HG03045 (cell line): ENCODE results near the gene PWP2.
"Not testable (repeated sequence)": the region's sequence is repeated elsewhere in the genome, so short reads cannot be mapped to it uniquely, and the experiment has no call there.

Experiments used
- ATAC-seq: cut with Tn5 transposase; IDR thresholded peaks from one replicate; pipeline ENCODE4 v1.9.1; 2021; ENCODE audit warnings: mild to moderate bottlenecking, moderate library complexity; ENCODE audit not compliant: unreplicated experiment

Gene PWP2

DNA sequence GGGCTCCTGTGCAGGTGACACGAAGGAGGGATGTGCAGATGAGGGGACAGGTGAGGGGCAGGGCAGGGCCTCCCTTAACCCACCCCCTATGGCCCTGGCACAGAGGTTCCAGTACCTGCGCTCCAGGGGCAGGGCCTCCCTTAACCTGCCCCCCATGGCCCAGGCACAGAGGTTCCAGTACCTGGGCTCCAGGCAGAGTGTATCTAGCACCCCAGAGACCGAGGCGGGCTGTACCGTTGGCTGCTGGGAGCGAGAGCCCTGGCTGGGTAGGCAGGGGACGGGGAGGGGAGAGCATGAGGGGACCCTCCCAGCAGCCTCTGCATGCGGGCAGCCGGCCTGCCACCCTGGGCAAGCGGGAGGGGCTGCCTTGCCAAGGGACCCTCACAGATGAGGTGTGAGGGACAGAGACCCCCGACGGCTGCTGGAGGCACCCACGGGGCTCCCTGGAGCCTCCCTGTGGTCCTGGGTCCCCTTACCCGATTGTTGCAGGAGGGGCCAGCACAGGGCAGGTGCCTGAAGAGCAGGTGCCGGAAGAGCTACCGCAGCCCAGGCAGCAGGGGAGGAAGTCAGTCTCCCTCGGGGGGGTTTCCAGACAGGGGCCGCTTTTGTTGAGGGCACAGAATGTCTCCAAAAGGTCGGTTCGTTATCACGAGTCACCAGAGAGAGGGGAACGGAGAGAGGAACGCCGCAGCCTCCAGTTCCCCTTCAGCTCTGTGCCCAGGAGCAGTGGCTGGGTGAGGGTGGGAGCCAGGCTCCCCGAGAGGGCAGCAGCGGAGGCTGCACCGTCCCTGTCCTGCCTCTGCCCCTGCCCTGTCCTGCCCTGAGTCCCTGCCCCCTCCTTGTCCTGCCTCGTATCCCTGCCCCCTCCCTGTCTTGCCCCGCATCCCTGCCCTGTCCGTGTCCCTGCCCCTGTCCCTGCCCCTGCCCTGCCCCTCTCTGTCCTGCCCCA is 52.4 kb downstream of the PWP2 start:
- not testable (repeated sequence) for ATAC-seq

DNA sequence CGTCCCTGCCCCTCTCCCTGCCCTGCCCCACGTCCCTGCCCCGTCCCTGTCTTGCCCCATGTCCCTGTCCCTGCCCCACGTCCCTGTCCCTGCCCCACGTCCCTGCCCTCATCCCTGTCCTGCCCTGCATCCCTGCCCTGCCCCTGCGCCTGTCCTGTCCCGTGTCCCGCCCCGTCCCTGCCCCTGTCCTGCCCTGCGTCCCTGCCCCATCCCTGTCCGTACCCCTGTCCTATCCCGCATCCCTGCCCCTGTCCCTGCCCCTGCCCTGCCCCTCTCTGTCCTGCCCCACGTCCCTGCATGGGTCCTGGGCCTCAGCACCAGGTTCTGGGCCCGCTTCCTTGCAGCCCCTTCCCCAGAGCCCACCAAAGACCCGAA is 53.1 kb downstream of the PWP2 start:
- not testable (repeated sequence) for ATAC-seq

DNA sequence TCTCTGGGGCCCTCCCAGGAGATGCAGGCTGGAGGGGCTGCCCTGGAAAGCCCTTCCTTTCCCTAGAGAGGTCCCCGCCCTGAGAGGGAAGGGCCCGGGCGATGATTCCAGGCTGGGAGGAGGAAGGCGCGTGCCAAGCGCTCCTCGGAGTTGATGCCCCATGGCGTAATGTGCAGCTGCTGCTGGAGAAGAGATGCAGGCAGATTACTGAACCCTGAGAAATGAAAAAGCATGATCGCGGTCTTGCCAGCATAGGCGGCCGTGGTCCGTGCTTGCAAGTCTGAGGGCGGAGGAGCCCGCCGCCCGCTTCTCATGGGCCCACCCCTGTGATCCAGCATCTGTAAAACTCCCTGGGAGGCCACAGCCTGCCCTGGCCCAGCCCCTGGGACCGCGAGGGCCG is 53.6 kb downstream of the PWP2 start:
- not testable (repeated sequence) for ATAC-seq

DNA sequence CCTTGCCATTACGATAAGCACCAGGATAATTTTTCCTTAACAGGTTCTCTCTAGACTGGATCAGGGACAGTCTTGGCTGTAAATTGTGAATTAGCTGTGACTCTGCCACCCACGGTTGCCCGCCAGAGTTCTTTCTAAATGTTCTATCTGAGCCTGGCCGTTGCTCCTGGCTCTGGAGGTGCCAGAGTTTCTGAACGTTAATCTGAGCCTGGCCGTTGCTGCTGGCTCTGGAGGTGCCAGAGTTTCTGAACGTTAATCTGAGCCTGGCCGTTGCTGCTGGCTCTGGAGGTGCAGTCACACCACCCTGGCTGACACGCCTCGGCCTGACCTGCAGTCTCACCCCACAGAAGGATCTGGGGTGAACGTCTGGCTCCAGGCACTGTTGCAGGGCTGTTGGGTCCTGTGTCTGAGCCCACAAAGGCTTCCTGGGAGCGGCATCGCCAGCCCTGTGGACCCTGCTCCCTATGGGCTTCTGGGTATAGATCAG is 56.0 kb downstream of the PWP2 start:
- not testable (repeated sequence) for ATAC-seq

DNA sequence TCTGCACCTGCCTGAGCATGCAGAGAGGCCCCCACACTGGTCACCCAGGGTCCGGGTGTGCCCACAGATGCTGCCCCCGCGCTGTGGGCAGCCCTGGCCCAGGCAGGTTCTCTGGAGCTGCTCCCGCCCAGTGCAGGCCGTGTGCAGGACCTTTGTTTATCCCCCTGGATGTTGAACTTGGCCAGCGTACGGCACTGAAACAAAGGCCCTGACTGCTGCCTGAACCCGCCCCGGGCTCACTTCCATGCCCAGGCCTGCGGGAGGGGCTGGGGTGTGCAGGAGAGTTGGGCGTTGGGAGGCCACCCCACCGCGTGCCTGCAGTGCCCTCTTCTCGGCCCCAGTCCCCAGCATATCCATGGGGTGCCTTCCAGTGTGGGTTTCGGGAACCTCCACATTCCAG is 58.7 kb downstream of the PWP2 start:
- not testable (repeated sequence) for ATAC-seq

DNA sequence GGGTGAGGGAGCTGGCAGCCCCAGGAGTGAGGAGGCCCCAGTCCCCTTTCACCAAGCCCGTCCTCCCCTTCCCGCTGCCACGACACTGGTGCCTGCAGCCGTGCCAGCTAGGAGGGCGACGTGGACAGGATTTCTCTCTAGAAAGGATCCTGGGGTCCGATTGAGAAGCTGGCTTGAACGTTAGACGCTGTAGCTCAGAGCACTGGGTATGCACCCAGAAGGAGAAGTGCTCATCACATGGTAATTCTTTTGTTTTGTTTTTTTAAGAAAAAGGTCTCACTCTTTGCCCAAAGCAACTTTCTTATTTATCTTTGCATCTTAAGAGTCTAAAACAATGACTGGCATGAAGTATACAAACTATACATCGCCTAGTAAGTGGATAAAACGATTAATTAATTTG is 60.3 kb downstream of the PWP2 start:
- ATAC-seq = not testable (repeated sequence)

DNA sequence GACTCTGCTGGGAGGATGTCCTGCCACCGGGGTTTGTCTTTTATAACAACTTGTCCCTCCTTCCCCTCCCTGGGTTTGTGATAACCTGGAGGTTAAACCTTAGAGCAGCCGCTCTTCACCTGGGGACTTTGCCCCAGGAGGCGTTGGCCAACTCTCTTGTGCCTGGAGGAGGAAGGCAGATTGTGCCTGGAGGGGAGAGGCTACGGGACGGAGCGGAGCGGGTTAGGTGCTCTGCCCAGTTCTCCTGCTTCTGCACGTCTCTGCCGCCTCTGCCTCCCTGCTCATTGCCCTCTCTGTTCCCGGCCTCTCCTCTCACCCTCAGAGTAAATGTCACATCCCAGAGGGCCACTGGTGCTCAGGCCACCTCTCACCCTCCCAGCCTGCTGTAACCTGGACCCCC is 63.1 kb downstream of the PWP2 start:
- not testable (repeated sequence) for ATAC-seq

DNA sequence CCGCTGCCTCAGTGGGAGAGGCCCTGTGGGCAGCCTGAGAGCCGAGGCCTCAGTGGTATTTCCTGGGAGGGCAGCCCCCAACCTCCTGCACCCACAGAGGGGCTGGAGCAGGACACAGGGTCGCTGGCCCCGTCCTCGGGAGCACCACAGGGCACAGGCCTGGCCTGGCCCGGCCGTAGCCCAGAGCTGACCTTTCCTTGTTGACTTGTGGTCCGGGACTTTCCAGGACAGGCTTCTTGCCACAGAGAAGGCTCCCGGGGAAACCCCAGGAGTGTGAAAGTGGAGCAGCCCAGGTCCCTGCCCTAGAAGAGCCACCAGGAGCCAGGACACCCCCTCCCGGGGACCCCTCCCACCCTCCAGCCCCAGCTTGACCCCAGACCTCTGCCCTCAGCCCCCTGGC is 63.7 kb downstream of the PWP2 start:
- not testable (repeated sequence) for ATAC-seq

DNA sequence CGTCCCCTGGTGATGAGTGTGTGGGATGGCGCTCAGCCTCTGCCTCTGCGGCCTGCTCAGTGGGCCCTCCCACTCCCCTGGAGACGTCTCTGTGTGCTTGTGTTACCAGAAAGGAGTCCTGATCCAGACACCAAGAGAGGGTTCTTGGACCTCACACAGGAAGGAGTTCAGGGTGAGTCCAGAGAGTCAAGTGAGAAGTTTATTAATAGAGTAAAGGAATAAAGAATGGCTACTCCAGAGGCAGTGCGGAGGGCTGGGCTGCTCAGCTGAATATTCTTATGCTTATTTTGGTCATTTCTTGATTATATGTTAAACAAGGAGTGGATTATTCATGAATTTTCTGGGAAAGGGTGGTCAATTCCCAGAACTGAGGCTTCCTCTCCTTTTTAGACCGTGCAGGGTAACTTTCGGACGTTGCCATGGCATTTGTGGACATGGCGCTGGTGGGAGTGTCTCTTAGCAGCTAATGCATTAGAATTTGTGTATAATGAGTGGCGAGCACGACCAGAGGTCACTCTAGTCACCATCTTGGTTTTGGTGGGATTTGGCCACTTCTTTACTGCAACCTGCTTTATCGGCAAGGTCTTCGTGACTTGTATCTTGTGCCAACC is 64.9 kb downstream of the PWP2 start:
- ATAC-seq = not testable (repeated sequence)

DNA sequence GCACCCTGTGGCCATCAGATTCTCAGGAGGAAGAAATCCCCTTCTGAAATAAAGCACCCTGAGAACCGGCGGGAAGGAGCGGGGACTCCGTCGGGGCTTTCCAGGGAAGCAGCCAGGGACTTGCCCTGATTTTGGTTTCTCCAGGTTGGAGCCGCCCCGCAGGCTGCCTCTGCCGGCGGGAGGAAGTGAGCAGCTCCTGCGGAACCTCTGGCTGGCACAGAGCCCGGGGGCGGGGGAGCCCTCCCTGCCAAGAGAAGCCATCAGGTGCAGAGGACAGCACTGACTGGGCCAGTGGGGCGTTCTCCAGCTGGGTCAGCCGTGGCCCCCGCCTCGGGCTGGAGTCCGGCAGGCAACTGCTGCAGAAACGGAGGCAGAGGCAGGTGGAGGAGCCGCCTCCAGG is 65.5 kb downstream of the PWP2 start:
- ATAC-seq = not testable (repeated sequence)

DNA sequence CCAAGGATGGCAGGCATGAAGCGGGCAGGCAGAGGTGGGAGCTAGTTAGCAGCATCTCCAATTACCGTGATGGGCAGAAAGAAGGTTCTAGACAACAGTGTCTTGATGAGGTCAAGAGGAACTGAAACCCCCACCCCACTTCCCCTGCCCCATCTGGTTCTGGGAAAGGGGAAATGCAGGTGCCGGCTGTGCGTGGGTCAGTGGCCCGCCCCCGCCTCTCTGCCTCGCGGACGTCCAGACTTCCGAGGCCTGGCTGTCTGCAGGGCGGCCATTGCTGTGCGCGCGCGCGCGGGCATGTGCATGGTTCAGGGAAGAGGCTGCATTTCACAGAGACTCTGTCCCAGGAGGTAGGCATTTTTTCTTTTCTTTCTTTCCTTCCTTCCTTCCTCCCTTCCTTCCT is 68.0 kb downstream of the PWP2 start:
- ATAC-seq = peak; percentile 79

DNA sequence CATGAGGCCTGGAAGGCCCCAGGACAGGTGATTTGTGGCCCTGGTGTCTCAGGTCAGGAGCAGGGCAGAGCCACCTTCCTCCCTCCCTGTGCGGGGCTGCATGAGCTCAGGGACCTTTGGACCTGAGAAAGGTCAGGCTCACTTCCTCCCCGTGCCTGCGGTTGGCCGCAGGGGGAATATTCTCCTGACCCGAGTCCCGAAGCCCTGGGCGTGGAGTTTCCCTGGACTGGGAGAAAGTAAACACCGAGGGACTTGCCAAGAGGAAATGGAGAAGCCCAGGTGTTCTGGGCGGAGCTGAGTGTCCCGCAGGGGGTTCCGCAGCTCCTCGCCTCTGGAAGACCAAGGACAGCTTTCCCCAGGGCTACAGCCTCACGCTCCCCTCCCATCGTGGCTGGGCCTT is 68.9 kb downstream of the PWP2 start:
- ATAC-seq = not testable (repeated sequence)
